Adipocyte (in vitro differentiated cells): ENCODE results near the gene PRKCB.
A peak's percentile ranks its signal among the peaks of the same experiment; 100 is the strongest.

Experiments used
- DNase-seq: peaks from one replicate; pipeline ENCODE4 v3.0.0-alpha.2; 2015; ENCODE audit warnings: low read depth
- H3K27me3 ChIP-seq: replicated peaks from 2 replicates; pipeline ENCODE4 v1.7.0; 2013; ENCODE audit warnings: mild to moderate bottlenecking, low read length, moderate library complexity; ENCODE audit not compliant: control insufficient read depth, insufficient read depth
- H3K36me3 ChIP-seq: 2 replicates; pipeline ENCODE4 v1.7.0; 2013; ENCODE audit warnings: low read length, mild to moderate bottlenecking, moderate library complexity; ENCODE audit not compliant: control insufficient read depth, insufficient read depth, severe bottlenecking
- H3K4me1 ChIP-seq: 2 replicates; pipeline ENCODE4 v1.7.0; 2013; ENCODE audit warnings: mild to moderate bottlenecking, low read length, moderate library complexity; ENCODE audit not compliant: control insufficient read depth, insufficient read depth
- H3K4me3 ChIP-seq: 2 replicates; pipeline ENCODE4 v1.7.0; 2013; ENCODE audit warnings: mild to moderate bottlenecking, low read length, moderate library complexity
- H3K9ac ChIP-seq: 2 replicates; pipeline ENCODE4 v1.7.0; 2013; ENCODE audit warnings: mild to moderate bottlenecking, low read length, moderate library complexity
- H3K9me3 ChIP-seq: 2 replicates; pipeline ENCODE4 v1.7.0; 2013; ENCODE audit warnings: mild to moderate bottlenecking, low read length, moderate library complexity; ENCODE audit not compliant: control insufficient read depth

Gene PRKCB

GRCh38 chr16:24069036-24069590, 233.3 kb downstream of the PRKCB start:
- no peaks in the 10 kb centered on the region for H3K4me1 ChIP-seq
- peaks cover 4% of the 10 kb centered on the region for H3K9me3 ChIP-seq
- no peak overlapping the region for H3K4me3 ChIP-seq
- H3K27me3 ChIP-seq: no peaks in the 10 kb centered on the region
- H3K36me3 ChIP-seq: no peaks in the 10 kb centered on the region
- no peak for DNase-seq
- H3K9ac ChIP-seq: no peak overlapping the region

- H3K36me3 ChIP-seq: no peaks in the 10 kb centered on the region
- H3K27me3 ChIP-seq: no peaks in the 10 kb centered on the region
- H3K4me3 ChIP-seq: no peak overlapping the region
- H3K9ac ChIP-seq: no peak overlapping the region
- peak; percentile 6 for DNase-seq
- no peaks in the 10 kb centered on the region for H3K9me3 ChIP-seq
- H3K4me1 ChIP-seq: no peaks in the 10 kb centered on the region
Measured at GRCh38 chr16:24070851-24071250, 235.1 kb downstream of the PRKCB start.

GRCh38 chr16:24071666-24072360, 236.0 kb downstream of the PRKCB start:
- H3K36me3 ChIP-seq: no peaks in the 10 kb centered on the region
- H3K27me3 ChIP-seq: no peaks in the 10 kb centered on the region
- no peak for DNase-seq
- H3K4me1 ChIP-seq: no peaks in the 10 kb centered on the region
- H3K4me3 ChIP-seq: no peak overlapping the region
- no peaks in the 10 kb centered on the region for H3K9me3 ChIP-seq
- no peak overlapping the region for H3K9ac ChIP-seq

GRCh38 chr16:24073321-24073720, 237.5 kb downstream of the PRKCB start:
- DNase-seq: no peak
- no peak overlapping the region for H3K9ac ChIP-seq
- no peak overlapping the region for H3K4me3 ChIP-seq
- no peaks in the 10 kb centered on the region for H3K9me3 ChIP-seq
- H3K27me3 ChIP-seq: no peaks in the 10 kb centered on the region
- no peaks in the 10 kb centered on the region for H3K4me1 ChIP-seq
- no peaks in the 10 kb centered on the region for H3K36me3 ChIP-seq

GRCh38 chr16:24074574-24074973, 238.8 kb downstream of the PRKCB start:
- Histone ChIP-seq H3K36me3 (no peaks in the 10 kb centered on the region), H3K9me3 (no peaks in the 10 kb centered on the region), H3K27me3 (no peaks in the 10 kb centered on the region), H3K4me3 (no peak overlapping the region), H3K4me1 (no peaks in the 10 kb centered on the region), H3K9ac (no peak overlapping the region)
- no peak for DNase-seq

GRCh38 chr16:24075302-24075701, 239.5 kb downstream of the PRKCB start:
- H3K36me3 ChIP-seq: no peaks in the 10 kb centered on the region
- no peaks in the 10 kb centered on the region for H3K9me3 ChIP-seq
- DNase-seq: no peak
- H3K27me3 ChIP-seq: no peaks in the 10 kb centered on the region
- H3K4me1 ChIP-seq: no peaks in the 10 kb centered on the region
- H3K4me3 ChIP-seq: no peak overlapping the region
- no peak overlapping the region for H3K9ac ChIP-seq

GRCh38 chr16:24075931-24076716, 240.3 kb downstream of the PRKCB start:
- Histone ChIP-seq H3K4me1 (no peaks in the 10 kb centered on the region), H3K9me3 (no peaks in the 10 kb centered on the region), H3K27me3 (no peaks in the 10 kb centered on the region), H3K36me3 (no peaks in the 10 kb centered on the region), H3K9ac (no peak overlapping the region), H3K4me3 (no peak overlapping the region)
- DNase-seq: no peak

- Histone ChIP-seq H3K36me3 (no peaks in the 10 kb centered on the region), H3K4me1 (no peaks in the 10 kb centered on the region), H3K4me3 (no peak overlapping the region), H3K9ac (no peak overlapping the region), H3K27me3 (no peaks in the 10 kb centered on the region), H3K9me3 (no peaks in the 10 kb centered on the region)
- no peak for DNase-seq
Measured at GRCh38 chr16:24077292-24077691, 241.5 kb downstream of the PRKCB start.

- H3K9ac ChIP-seq: no peak overlapping the region
- no peaks in the 10 kb centered on the region for H3K36me3 ChIP-seq
- DNase-seq: no peak
- H3K4me1 ChIP-seq: no peaks in the 10 kb centered on the region
- H3K4me3 ChIP-seq: no peak overlapping the region
- H3K9me3 ChIP-seq: no peaks in the 10 kb centered on the region
- no peaks in the 10 kb centered on the region for H3K27me3 ChIP-seq
Measured at GRCh38 chr16:24077966-24078365, 242.2 kb downstream of the PRKCB start.

- Histone ChIP-seq H3K4me3 (no peak overlapping the region), H3K4me1 (no peaks in the 10 kb centered on the region)
- DNase-seq: no peak
Measured at GRCh38 chr16:24085666-24086065, 249.9 kb downstream of the PRKCB start.

GRCh38 chr16:24087891-24088410, 252.2 kb downstream of the PRKCB start:
- H3K9ac ChIP-seq: no peak overlapping the region
- no peaks in the 10 kb centered on the region for H3K4me1 ChIP-seq
- H3K27me3 ChIP-seq: no peaks in the 10 kb centered on the region
- H3K9me3 ChIP-seq: peaks cover 21% of the 10 kb centered on the region
- H3K36me3 ChIP-seq: no peaks in the 10 kb centered on the region
- H3K4me3 ChIP-seq: no peak overlapping the region
- no peak for DNase-seq

More at GRCh38 chr16:24085666-24086065, 249.9 kb downstream of the PRKCB start:
- H3K9me3 ChIP-seq: peaks cover 6% of the 10 kb centered on the region
- no peaks in the 10 kb centered on the region for H3K36me3 ChIP-seq
- H3K9ac ChIP-seq: no peak overlapping the region
- H3K27me3 ChIP-seq: no peaks in the 10 kb centered on the region
